Measurements from ENCODE around the gene SLC6A7.

DNA sequence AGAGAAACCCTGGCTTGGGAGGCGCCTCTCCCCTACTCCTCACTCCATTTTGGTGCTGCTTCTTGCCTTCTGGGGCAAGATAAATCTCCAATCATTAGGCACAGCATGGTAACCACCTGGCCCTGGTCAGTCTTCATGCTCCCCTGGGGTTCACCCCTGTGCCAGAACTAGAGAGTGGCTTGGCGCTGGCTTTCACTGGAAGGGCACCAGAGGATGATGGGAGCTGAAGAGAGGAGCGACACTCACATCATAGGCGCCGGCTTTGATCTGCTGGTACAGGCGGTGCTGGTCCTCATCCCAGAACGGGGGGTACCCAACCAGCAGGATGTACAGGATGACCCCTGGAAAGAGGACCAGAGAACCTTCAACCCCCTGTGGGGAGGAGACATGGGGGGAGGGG, 61.6 kb downstream of the SLC6A7 start:
- TF ChIP-seq, protein P1, sequence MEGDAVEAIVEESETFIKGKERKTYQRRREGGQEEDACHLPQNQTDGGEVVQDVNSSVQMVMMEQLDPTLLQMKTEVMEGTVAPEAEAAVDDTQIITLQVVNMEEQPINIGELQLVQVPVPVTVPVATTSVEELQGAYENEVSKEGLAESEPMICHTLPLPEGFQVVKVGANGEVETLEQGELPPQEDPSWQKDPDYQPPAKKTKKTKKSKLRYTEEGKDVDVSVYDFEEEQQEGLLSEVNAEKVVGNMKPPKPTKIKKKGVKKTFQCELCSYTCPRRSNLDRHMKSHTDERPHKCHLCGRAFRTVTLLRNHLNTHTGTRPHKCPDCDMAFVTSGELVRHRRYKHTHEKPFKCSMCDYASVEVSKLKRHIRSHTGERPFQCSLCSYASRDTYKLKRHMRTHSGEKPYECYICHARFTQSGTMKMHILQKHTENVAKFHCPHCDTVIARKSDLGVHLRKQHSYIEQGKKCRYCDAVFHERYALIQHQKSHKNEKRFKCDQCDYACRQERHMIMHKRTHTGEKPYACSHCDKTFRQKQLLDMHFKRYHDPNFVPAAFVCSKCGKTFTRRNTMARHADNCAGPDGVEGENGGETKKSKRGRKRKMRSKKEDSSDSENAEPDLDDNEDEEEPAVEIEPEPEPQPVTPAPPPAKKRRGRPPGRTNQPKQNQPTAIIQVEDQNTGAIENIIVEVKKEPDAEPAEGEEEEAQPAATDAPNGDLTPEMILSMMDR (IDR thresholded peaks at IDR 0.05) = no peak
- no peak for TF ChIP-seq POLR2AphosphoS5 (IDR thresholded peaks at IDR 0.05; ENCODE audit: low read depth, low read length)
- TF ChIP-seq, protein P2, sequence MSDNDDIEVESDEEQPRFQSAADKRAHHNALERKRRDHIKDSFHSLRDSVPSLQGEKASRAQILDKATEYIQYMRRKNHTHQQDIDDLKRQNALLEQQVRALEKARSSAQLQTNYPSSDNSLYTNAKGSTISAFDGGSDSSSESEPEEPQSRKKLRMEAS (IDR thresholded peaks at IDR 0.05; ENCODE audit: low read depth) = no peak
- no peak for TF ChIP-seq RAD21 (IDR thresholded peaks at IDR 0.05; ENCODE audit: low read length)
- TF ChIP-seq NRF1 (IDR thresholded peaks at IDR 0.05; ENCODE audit: low read depth, low read length) = no peak
- TF ChIP-seq, protein P3, sequence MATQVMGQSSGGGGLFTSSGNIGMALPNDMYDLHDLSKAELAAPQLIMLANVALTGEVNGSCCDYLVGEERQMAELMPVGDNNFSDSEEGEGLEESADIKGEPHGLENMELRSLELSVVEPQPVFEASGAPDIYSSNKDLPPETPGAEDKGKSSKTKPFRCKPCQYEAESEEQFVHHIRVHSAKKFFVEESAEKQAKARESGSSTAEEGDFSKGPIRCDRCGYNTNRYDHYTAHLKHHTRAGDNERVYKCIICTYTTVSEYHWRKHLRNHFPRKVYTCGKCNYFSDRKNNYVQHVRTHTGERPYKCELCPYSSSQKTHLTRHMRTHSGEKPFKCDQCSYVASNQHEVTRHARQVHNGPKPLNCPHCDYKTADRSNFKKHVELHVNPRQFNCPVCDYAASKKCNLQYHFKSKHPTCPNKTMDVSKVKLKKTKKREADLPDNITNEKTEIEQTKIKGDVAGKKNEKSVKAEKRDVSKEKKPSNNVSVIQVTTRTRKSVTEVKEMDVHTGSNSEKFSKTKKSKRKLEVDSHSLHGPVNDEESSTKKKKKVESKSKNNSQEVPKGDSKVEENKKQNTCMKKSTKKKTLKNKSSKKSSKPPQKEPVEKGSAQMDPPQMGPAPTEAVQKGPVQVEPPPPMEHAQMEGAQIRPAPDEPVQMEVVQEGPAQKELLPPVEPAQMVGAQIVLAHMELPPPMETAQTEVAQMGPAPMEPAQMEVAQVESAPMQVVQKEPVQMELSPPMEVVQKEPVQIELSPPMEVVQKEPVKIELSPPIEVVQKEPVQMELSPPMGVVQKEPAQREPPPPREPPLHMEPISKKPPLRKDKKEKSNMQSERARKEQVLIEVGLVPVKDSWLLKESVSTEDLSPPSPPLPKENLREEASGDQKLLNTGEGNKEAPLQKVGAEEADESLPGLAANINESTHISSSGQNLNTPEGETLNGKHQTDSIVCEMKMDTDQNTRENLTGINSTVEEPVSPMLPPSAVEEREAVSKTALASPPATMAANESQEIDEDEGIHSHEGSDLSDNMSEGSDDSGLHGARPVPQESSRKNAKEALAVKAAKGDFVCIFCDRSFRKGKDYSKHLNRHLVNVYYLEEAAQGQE (IDR thresholded peaks at IDR 0.05; ENCODE audit: low read depth, low read length) = no peak
- no peak for TF ChIP-seq JUND (IDR thresholded peaks at IDR 0.05)
